GM21423 (cell line): ENCODE results near the gene ULBP1.
"Not testable (repeated sequence)": the region's sequence is repeated elsewhere in the genome, so short reads cannot be mapped to it uniquely, and the experiment has no call there.

Source experiments
- ATAC-seq: cut with Tn5 transposase; IDR thresholded peaks from one replicate; pipeline ENCODE4 v1.9.1; 2021; ENCODE audit warnings: mild to moderate bottlenecking, moderate library complexity; ENCODE audit not compliant: unreplicated experiment

ULBP1 gene

GRCh38 chr6:149969635-149970034, 5.9 kb downstream of the ULBP1 start:
- no peak for ATAC-seq

GRCh38 chr6:149974394-149974793, 10.7 kb downstream of the ULBP1 start:
- ATAC-seq, result not testable (repeated sequence)

GRCh38 chr6:149974825-149975224, 11.1 kb downstream of the ULBP1 start:
- ATAC-seq, result no peak

- ATAC-seq, result no peak
Observed at GRCh38 chr6:149975400-149975799, 11.7 kb downstream of the ULBP1 start.

- no peak for ATAC-seq
Observed at GRCh38 chr6:149977221-149977620, 13.5 kb downstream of the ULBP1 start.

GRCh38 chr6:149978610-149979009, 14.9 kb downstream of the ULBP1 start:
- ATAC-seq, result no peak

GRCh38 chr6:149979293-149979692, 15.6 kb downstream of the ULBP1 start:
- ATAC-seq, result no peak

- no peak for ATAC-seq
Observed at GRCh38 chr6:149983145-149983544, 19.4 kb downstream of the ULBP1 start.

- ATAC-seq, result no peak
Observed at GRCh38 chr6:149984773-149985172, 21.0 kb downstream of the ULBP1 start.

- ATAC-seq, result no peak
Observed at GRCh38 chr6:149985481-149985937, 21.8 kb downstream of the ULBP1 start.

- no peak for ATAC-seq
Observed at GRCh38 chr6:149987602-149988107, 23.9 kb downstream of the ULBP1 start.

GRCh38 chr6:149988550-149989346, 25.0 kb downstream of the ULBP1 start:
- no peak for ATAC-seq

GRCh38 chr6:149990212-149990660, 26.5 kb downstream of the ULBP1 start:
- ATAC-seq, result no peak

- no peak for ATAC-seq
Observed at GRCh38 chr6:149990661-149991471, 27.1 kb downstream of the ULBP1 start.

- ATAC-seq, result not testable (repeated sequence)
Observed at GRCh38 chr6:149991472-149991795, 27.7 kb downstream of the ULBP1 start.

GRCh38 chr6:149991838-149992237, 28.1 kb downstream of the ULBP1 start:
- no peak for ATAC-seq

- no peak for ATAC-seq
Observed at GRCh38 chr6:149995235-149995750, 31.6 kb downstream of the ULBP1 start.

GRCh38 chr6:149995971-149996370, 32.2 kb downstream of the ULBP1 start:
- no peak for ATAC-seq

GRCh38 chr6:149999636-150000035, 35.9 kb downstream of the ULBP1 start:
- no peak for ATAC-seq

GRCh38 chr6:150001295-150002008, 37.7 kb downstream of the ULBP1 start:
- ATAC-seq, result no peak

GRCh38 chr6:150002710-150003109, 39.0 kb downstream of the ULBP1 start:
- ATAC-seq, result no peak
